OCI-LY1 (cell line): Measurements from ENCODE around the gene DUSP22.

Source experiments
- H2AFZ ChIP-seq: fragments of 200-600 bp; sonication (generic), shearing (Covaris generic); 2 replicates; pipeline ENCODE4 v1.6.0; 2014; ENCODE audit warnings: antibody characterized with exemption, mild to moderate bottlenecking, low read length
- H3F3A ChIP-seq: fragments of 200-600 bp; sonication (generic), shearing (Covaris generic); 2 replicates; pipeline ENCODE4 v1.6.0; 2014; ENCODE audit warnings: mild to moderate bottlenecking, antibody characterized with exemption, low read length, moderate library complexity; ENCODE audit not compliant: insufficient read depth
- H3K27ac ChIP-seq: fragments of 200-600 bp; sonication (generic); 2 replicates; pipeline ENCODE4 v1.5.1; 2014; ENCODE audit warnings: low read length, mixed run types, mild to moderate bottlenecking, low read depth; ENCODE audit not compliant: poor library complexity, severe bottlenecking
- H3K27me3 ChIP-seq: fragments of 200-600 bp; sonication (generic); 2 replicates; pipeline ENCODE4 v1.6.0; 2014; ENCODE audit warnings: antibody characterized with exemption, mild to moderate bottlenecking, low read length, moderate library complexity; ENCODE audit not compliant: insufficient read depth
- H3K36me3 ChIP-seq: fragments of 200-600 bp; sonication (generic); 2 replicates; pipeline ENCODE4 v1.6.1; 2014; ENCODE audit warnings: mild to moderate bottlenecking, antibody characterized with exemption, low read length, moderate library complexity, mixed read lengths; ENCODE audit not compliant: insufficient read depth
- H3K4me1 ChIP-seq: fragments of 200-600 bp; sonication (generic); 2 replicates; pipeline ENCODE4 v1.5.1; 2014; ENCODE audit warnings: mild to moderate bottlenecking, low read length, moderate library complexity; ENCODE audit not compliant: insufficient read depth, severe bottlenecking
- H3K4me2 ChIP-seq: fragments of 200-600 bp; sonication (generic), shearing (Covaris generic); 2 replicates; pipeline ENCODE4 v1.6.1; 2014; ENCODE audit warnings: low read length
- H3K4me3 ChIP-seq: fragments of 200-600 bp; sonication (generic); 2 replicates; pipeline ENCODE4 v1.5.1; 2014; ENCODE audit warnings: low read length, low read depth, mild to moderate bottlenecking, mixed read lengths; ENCODE audit not compliant: poor library complexity, severe bottlenecking
- H3K79me2 ChIP-seq: fragments of 200-600 bp; shearing (Covaris generic); 2 replicates; pipeline ENCODE4 v1.6.1; 2016; ENCODE audit warnings: mixed run types, low read length, mixed read lengths; ENCODE audit not compliant: insufficient read depth
- H3K9ac ChIP-seq: fragments of 200-600 bp; sonication (generic), shearing (Covaris generic); 2 replicates; pipeline ENCODE4 v1.6.1; 2014; ENCODE audit warnings: mild to moderate bottlenecking, low read length, mixed read lengths
- H3K9me2 ChIP-seq: fragments of 200-600 bp; sonication (generic), shearing (Covaris generic); 2 replicates; pipeline ENCODE4 v1.6.1; 2014; ENCODE audit warnings: low read depth, mild to moderate bottlenecking, low read length, mixed read lengths
- H3K9me3 ChIP-seq: fragments of 200-600 bp; shearing (Covaris generic); 2 replicates; pipeline ENCODE4 v1.6.1; 2014; ENCODE audit warnings: low read length, mixed read lengths
- H4K20me1 ChIP-seq: fragments of 200-600 bp; sonication (generic), shearing (Covaris generic); 2 replicates; pipeline ENCODE4 v1.6.0; 2016; ENCODE audit warnings: mild to moderate bottlenecking, low read length; ENCODE audit not compliant: insufficient read depth
- CTCF ChIP-seq: fragments of 200-600 bp; sonication (generic), shearing (Covaris generic); IDR thresholded peaks from 2 replicates; pipeline ENCODE4 v1.5.1; 2017; ENCODE audit warnings: mild to moderate bottlenecking, antibody characterized with exemption, low read length, moderate library complexity, mixed read lengths
- EZH2 ChIP-seq: fragments of 200-600 bp; sonication (generic), shearing (Covaris generic); IDR thresholded peaks from 2 replicates; pipeline ENCODE4 v1.8.0; 2017; ENCODE audit warnings: borderline replicate concordance, mixed run types, mild to moderate bottlenecking, antibody characterized with exemption, low read length, moderate library complexity, mixed read lengths

Gene DUSP22

GRCh38 chr6:344816-345340 lies 52.6 kb downstream of the DUSP22 start:
- H3K9me2 ChIP-seq: no peaks in the 10 kb centered on the region
- H3K4me3 ChIP-seq: no peak overlapping the region
- H3K4me1 ChIP-seq: peaks cover 35% of the 10 kb centered on the region
- no peak overlapping the region for H3K9ac ChIP-seq
- no peaks in the 10 kb centered on the region for H3F3A ChIP-seq
- H3K79me2 ChIP-seq: no peaks in the 10 kb centered on the region
- H3K36me3 ChIP-seq: no peaks in the 10 kb centered on the region
- no peak overlapping the region for H3K27ac ChIP-seq
- H4K20me1 ChIP-seq: no peaks in the 10 kb centered on the region
- H3K27me3 ChIP-seq: no peaks in the 10 kb centered on the region
- no peak overlapping the region for H2AFZ ChIP-seq
- H3K4me2 ChIP-seq: no peak overlapping the region
- TF ChIP-seq EZH2 (no peak), CTCF (no peak)
- H3K9me3 ChIP-seq: no peaks in the 10 kb centered on the region

- Histone ChIP-seq H3K9me2 (no peaks in the 10 kb centered on the region), H3K4me1 (peaks cover 37% of the 10 kb centered on the region), H3K27ac (no peak overlapping the region), H3K9me3 (no peaks in the 10 kb centered on the region), H4K20me1 (no peaks in the 10 kb centered on the region), H3K79me2 (no peaks in the 10 kb centered on the region), H2AFZ (no peak overlapping the region), H3K9ac (no peak overlapping the region), H3K36me3 (no peaks in the 10 kb centered on the region), H3K4me3 (no peak overlapping the region), H3K27me3 (no peaks in the 10 kb centered on the region), H3F3A (no peaks in the 10 kb centered on the region), H3K4me2 (no peak overlapping the region)
- TF ChIP-seq CTCF (no peak), EZH2 (no peak)
These were observed 53.6 kb downstream of the DUSP22 start for GRCh38 chr6:345747-346385.

- H3K27me3 ChIP-seq: no peaks in the 10 kb centered on the region
- no peak overlapping the region for H3K9ac ChIP-seq
- TF ChIP-seq EZH2: no peak
- no peak overlapping the region for H2AFZ ChIP-seq
- peaks cover 39% of the 10 kb centered on the region for H3K4me1 ChIP-seq
- H3F3A ChIP-seq: no peaks in the 10 kb centered on the region
- H3K9me3 ChIP-seq: no peaks in the 10 kb centered on the region
- no peaks in the 10 kb centered on the region for H4K20me1 ChIP-seq
- H3K9me2 ChIP-seq: no peaks in the 10 kb centered on the region
- H3K4me3 ChIP-seq: no peak overlapping the region
- no peaks in the 10 kb centered on the region for H3K79me2 ChIP-seq
- H3K4me2 ChIP-seq: no peak overlapping the region; the same call in 1 of the 2 replicates
- peak overlapping the region; percentile 47 for H3K27ac ChIP-seq
- H3K36me3 ChIP-seq: no peaks in the 10 kb centered on the region
These were observed 54.2 kb downstream of the DUSP22 start for GRCh38 chr6:346386-347030.
